Measurements from ENCODE around the gene CTAGE4. TPM values are rescaled to one million over a fixed set of nuclear protein-coding genes. Genes with fewer than 3 reads are reported as not detected.
"Not testable (repeated sequence)": the region's sequence is repeated elsewhere in the genome, so short reads cannot be mapped to it uniquely, and the experiment has no call there.

CTAGE4 gene
- total RNA-seq, 1 donor from 2014 or later: 1.4 TPM

- not testable (repeated sequence) for H2AFZ ChIP-seq (ENCODE audit: low read depth, low read length); H3K4me1 Mint-ChIP-seq (ENCODE audit: low read depth, unreplicated experiment); FAIRE-seq; H3K9ac ChIP-seq (ENCODE audit: low read length); H3K27ac ChIP-seq (ENCODE audit: low read depth, low read length); H3K27me3 ChIP-seq (ENCODE audit: insufficient read depth, low read length); H4K20me1 ChIP-seq (ENCODE audit: insufficient read depth, low read length); H3K36me3 Mint-ChIP-seq (ENCODE audit: low read depth, unreplicated experiment); H3K4me1 ChIP-seq (ENCODE audit: insufficient read depth, low read length); H3K4me3 ChIP-seq (ENCODE audit: insufficient read depth, low read depth, low read length); H3K9me3 ChIP-seq (ENCODE audit: insufficient read depth, low read depth, low read length); H3K36me3 ChIP-seq (ENCODE audit: insufficient read depth, low read length); H3K27me3 Mint-ChIP-seq (ENCODE audit: low read depth, unreplicated experiment); H3K79me2 ChIP-seq (ENCODE audit: insufficient read depth, low read length); H3K27ac Mint-ChIP-seq (ENCODE audit: unreplicated experiment); H3K4me3 Mint-ChIP-seq (ENCODE audit: unreplicated experiment); DNase-seq (ENCODE audit: low read depth); H3K4me2 ChIP-seq (ENCODE audit: low read length); H3K9me3 Mint-ChIP-seq (ENCODE audit: unreplicated experiment)
Measured at GRCh38 chr7:144226866-144227265, 43.6 kb downstream of the CTAGE4 start.

DNA sequence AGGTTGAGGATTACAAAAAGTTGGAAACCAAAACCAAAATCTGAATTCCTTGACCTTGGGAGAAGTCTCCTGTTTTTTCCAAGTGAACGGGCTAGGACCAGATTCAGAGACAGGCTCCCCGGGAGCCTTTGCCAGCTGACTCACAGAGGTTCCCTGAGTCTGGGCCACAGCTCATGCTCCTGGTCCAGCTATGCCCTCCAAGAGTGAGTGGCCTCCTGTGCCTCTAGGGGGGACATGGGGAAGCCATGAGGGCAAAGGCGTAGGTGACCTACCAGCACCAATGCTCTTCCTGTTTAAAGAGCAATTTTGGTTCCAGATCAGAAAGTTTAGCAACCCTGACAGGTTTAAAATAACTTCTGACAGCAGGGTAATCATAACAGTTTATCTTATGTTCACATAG, 45.5 kb downstream of the CTAGE4 start:
- not testable (repeated sequence) for H3K27me3 Mint-ChIP-seq (ENCODE audit: low read depth, unreplicated experiment); H3K4me2 ChIP-seq (ENCODE audit: low read length); FAIRE-seq; H3K4me3 Mint-ChIP-seq (ENCODE audit: unreplicated experiment); H4K20me1 ChIP-seq (ENCODE audit: insufficient read depth, low read length); H3K4me3 ChIP-seq (ENCODE audit: insufficient read depth, low read depth, low read length); H3K9me3 ChIP-seq (ENCODE audit: insufficient read depth, low read depth, low read length); H3K36me3 Mint-ChIP-seq (ENCODE audit: low read depth, unreplicated experiment); H3K4me1 ChIP-seq (ENCODE audit: insufficient read depth, low read length); H3K9ac ChIP-seq (ENCODE audit: low read length); DNase-seq (ENCODE audit: low read depth); H3K4me1 Mint-ChIP-seq (ENCODE audit: low read depth, unreplicated experiment); H3K79me2 ChIP-seq (ENCODE audit: insufficient read depth, low read length); H3K9me3 Mint-ChIP-seq (ENCODE audit: unreplicated experiment); H2AFZ ChIP-seq (ENCODE audit: low read depth, low read length); H3K27ac Mint-ChIP-seq (ENCODE audit: unreplicated experiment); H3K27ac ChIP-seq (ENCODE audit: low read depth, low read length); H3K36me3 ChIP-seq (ENCODE audit: insufficient read depth, low read length); H3K27me3 ChIP-seq (ENCODE audit: insufficient read depth, low read length)

- H3K27me3 ChIP-seq (ENCODE audit: insufficient read depth, low read length); DNase-seq (ENCODE audit: low read depth); H3K79me2 ChIP-seq (ENCODE audit: insufficient read depth, low read length); H2AFZ ChIP-seq (ENCODE audit: low read depth, low read length); H3K4me1 Mint-ChIP-seq (ENCODE audit: low read depth, unreplicated experiment); H3K4me3 Mint-ChIP-seq (ENCODE audit: unreplicated experiment); H3K4me2 ChIP-seq (ENCODE audit: low read length); H3K9ac ChIP-seq (ENCODE audit: low read length); H4K20me1 ChIP-seq (ENCODE audit: insufficient read depth, low read length); FAIRE-seq; H3K9me3 ChIP-seq (ENCODE audit: insufficient read depth, low read depth, low read length); H3K36me3 Mint-ChIP-seq (ENCODE audit: low read depth, unreplicated experiment); H3K9me3 Mint-ChIP-seq (ENCODE audit: unreplicated experiment); H3K27me3 Mint-ChIP-seq (ENCODE audit: low read depth, unreplicated experiment); H3K27ac Mint-ChIP-seq (ENCODE audit: unreplicated experiment); H3K27ac ChIP-seq (ENCODE audit: low read depth, low read length); H3K36me3 ChIP-seq (ENCODE audit: insufficient read depth, low read length); H3K4me3 ChIP-seq (ENCODE audit: insufficient read depth, low read depth, low read length); H3K4me1 ChIP-seq (ENCODE audit: insufficient read depth, low read length): not testable (repeated sequence)
Measured at GRCh38 chr7:144231027-144231426, 47.8 kb downstream of the CTAGE4 start.

DNA sequence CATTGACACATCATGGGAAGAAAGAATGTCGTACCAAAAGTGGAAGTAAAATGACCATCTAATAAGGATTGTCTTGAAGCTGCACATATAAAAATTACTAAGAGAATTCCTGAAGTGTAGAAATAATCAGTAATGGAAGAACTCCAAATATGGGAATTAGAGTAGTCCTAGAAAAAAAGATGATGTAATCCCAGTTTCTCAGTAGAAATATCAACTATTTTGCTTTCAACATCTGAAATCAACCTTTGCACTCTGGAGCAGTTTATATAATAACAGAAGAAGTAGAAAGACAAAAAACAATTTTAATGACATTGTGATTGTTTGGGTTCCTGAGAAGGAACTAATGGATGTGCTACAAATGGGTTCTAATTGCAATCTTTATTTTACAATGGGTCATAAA, 49.8 kb downstream of the CTAGE4 start:
- DNase-seq (ENCODE audit: low read depth); H3K27me3 Mint-ChIP-seq (ENCODE audit: low read depth, unreplicated experiment); H3K79me2 ChIP-seq (ENCODE audit: insufficient read depth, low read length); H3K9me3 Mint-ChIP-seq (ENCODE audit: unreplicated experiment); H3K9me3 ChIP-seq (ENCODE audit: insufficient read depth, low read depth, low read length); H3K27me3 ChIP-seq (ENCODE audit: insufficient read depth, low read length); H3K27ac Mint-ChIP-seq (ENCODE audit: unreplicated experiment); H3K36me3 Mint-ChIP-seq (ENCODE audit: low read depth, unreplicated experiment); H4K20me1 ChIP-seq (ENCODE audit: insufficient read depth, low read length); H3K4me1 Mint-ChIP-seq (ENCODE audit: low read depth, unreplicated experiment); H2AFZ ChIP-seq (ENCODE audit: low read depth, low read length); H3K9ac ChIP-seq (ENCODE audit: low read length); H3K4me3 ChIP-seq (ENCODE audit: insufficient read depth, low read depth, low read length); H3K27ac ChIP-seq (ENCODE audit: low read depth, low read length); H3K4me3 Mint-ChIP-seq (ENCODE audit: unreplicated experiment); H3K4me2 ChIP-seq (ENCODE audit: low read length); FAIRE-seq; H3K4me1 ChIP-seq (ENCODE audit: insufficient read depth, low read length); H3K36me3 ChIP-seq (ENCODE audit: insufficient read depth, low read length): not testable (repeated sequence)

Other genes starting within 250 kb of the CTAGE4 start
- not detected in 2 replicates for gene OR2F2, start 248.2 kb upstream of the CTAGE4 start, total RNA-seq
- not detected in 2 replicates for gene OR2F1, start 228.6 kb upstream of the CTAGE4 start, total RNA-seq
- gene OR6B1, start 183.1 kb upstream of the CTAGE4 start, total RNA-seq: not detected in 2 replicates
- not detected in 2 replicates for gene OR2A5, start 134.5 kb upstream of the CTAGE4 start, total RNA-seq
- gene OR2A25, start 113.7 kb upstream of the CTAGE4 start, total RNA-seq: not detected in 2 replicates
- not detected in 2 replicates for gene OR2A12, start 97.2 kb upstream of the CTAGE4 start, total RNA-seq
- not detected in 2 replicates for gene OR2A2, start 73.9 kb upstream of the CTAGE4 start, total RNA-seq
- not detected in 2 replicates for gene OR2A14, start 60.3 kb upstream of the CTAGE4 start, total RNA-seq
- 4.4 and 5.0 TPM in 2 replicates for gene ARHGEF35, start 12.4 kb downstream of the CTAGE4 start, total RNA-seq
- gene OR2A42, start 56.1 kb downstream of the CTAGE4 start, total RNA-seq: not detected in 2 replicates
- 0.62 and 0.64 TPM in 2 replicates for gene OR2A7, start 81.3 kb downstream of the CTAGE4 start, total RNA-seq
- gene CTAGE8, start 85.8 kb downstream of the CTAGE4 start, total RNA-seq: 0.96 and 0.98 TPM in 2 replicates
- not detected in 2 replicates for gene OR2A1, start 129.0 kb downstream of the CTAGE4 start, total RNA-seq
- 9.3 and 10.5 TPM in 2 replicates for gene ARHGEF5, start 171.9 kb downstream of the CTAGE4 start, total RNA-seq
- not detected in 2 replicates for gene NOBOX, start 220.2 kb downstream of the CTAGE4 start, total RNA-seq

All from astrocyte (in vitro differentiated cells and primary cell).